Natural killer cell (primary cell): ENCODE measurements around the gene RBFOX2. TPM values are rescaled to one million over a fixed set of nuclear protein-coding genes. Genes with fewer than 3 reads are reported as not detected.

Experiments used
- ATAC-seq, 3 donors: fragments of 150-1000 bp in 2 of 3; fragments of 200-7000 bp in 1 of 3; cut with Tn5 transposase; 1 replicate in 1 of 3; 2 replicates in 2 of 3; pipeline ENCODE4 v1.10.0; 2021; ENCODE audit warnings: mild to moderate bottlenecking in 2 of 3, moderate library complexity in 2 of 3
- DNase-seq, 2 donors: peaks; one replicate each; pipeline versions ENCODE4 v3.0.0 to v3.0.0-alpha.2; 2013 to 2021; ENCODE audit warnings: mixed read lengths in 1 of 2
- H3K27ac ChIP-seq: one replicate; pipeline ENCODE4 v1.5.1; 2013; ENCODE audit warnings: mild to moderate bottlenecking, low read length
- H3K27me3 ChIP-seq: one replicate; pipeline ENCODE4 v1.6.1; 2013; ENCODE audit warnings: low read length; ENCODE audit not compliant: control insufficient read depth, insufficient read depth
- H3K36me3 ChIP-seq: one replicate; pipeline ENCODE4 v1.6.1; 2013; ENCODE audit warnings: low read length; ENCODE audit not compliant: control insufficient read depth, insufficient read depth
- H3K4me1 ChIP-seq: one replicate; pipeline ENCODE4 v1.6.1; 2013; ENCODE audit warnings: low read length; ENCODE audit not compliant: control insufficient read depth, insufficient read depth
- H3K4me3 ChIP-seq: one replicate; pipeline ENCODE4 v1.5.1; 2013; ENCODE audit warnings: low read length
- H3K9me3 ChIP-seq: one replicate; pipeline ENCODE4 v1.6.1; 2013; ENCODE audit warnings: low read length; ENCODE audit not compliant: control insufficient read depth, insufficient read depth
- H3K27ac Mint-ChIP-seq, 2 donors: one replicate each; pipeline ENCODE4 v1.8.0; 2022; ENCODE audit warnings: mild to moderate bottlenecking in 2 of 2, mixed read lengths in 2 of 2, moderate library complexity in 1 of 2
- H3K27me3 Mint-ChIP-seq, 2 donors: one replicate each; pipeline ENCODE4 v1.8.0; 2022; ENCODE audit warnings: low read depth in 2 of 2, mixed read lengths in 2 of 2
- H3K36me3 Mint-ChIP-seq: one replicate; pipeline ENCODE4 v1.8.0; 2022; ENCODE audit warnings: mixed read lengths
- H3K4me1 Mint-ChIP-seq, 2 donors: one replicate each; pipeline ENCODE4 v1.8.0; 2022; ENCODE audit warnings: mixed read lengths in 2 of 2
- H3K4me3 Mint-ChIP-seq: one replicate; pipeline ENCODE4 v1.8.0; 2022; ENCODE audit warnings: mild to moderate bottlenecking, moderate library complexity, mixed read lengths
- H3K9me3 Mint-ChIP-seq, 2 donors: one replicate each; pipeline ENCODE4 v1.8.0; 2022; ENCODE audit warnings: mixed read lengths in 2 of 2
- WGBS: methylation state at CpG from one replicate; pipeline ENCODE4 v1.1.7; 2013; ENCODE audit warnings: missing lambda C conversion rate; ENCODE audit not compliant: insufficient coverage; 5-methylcytosine and 5-hydroxymethylcytosine counted together
- intact Hi-C: fragments of 100-400 bp; cut with micrococcal nuclease; formaldehyde crosslinking; loops from one replicate; pipeline ENCODE4 v1.14.2; 2022
- total RNA-seq, 4 donors: library from RNA; stranded (reverse); fragments of 120-200 nt in 1 of 4; gene quantifications; one replicate each; pipeline versions ENCODE4 v1.2.3 to v1.2.4, GENCODE V29; 2013 to 2022
- TF ChIP-seq, protein P1 (sequence below): fragments of 200-600 bp; IDR thresholded peaks from one replicate; pipeline ENCODE4 v1.8.0; 2022; ENCODE audit warnings: antibody characterized with exemption

Gene RBFOX2
- total RNA-seq, 3 donors from 2014 or later (not counting 1 experiment from before 2014, with no cell fraction given) = 1.0 to 4.7 (median 3.0) TPM

- 79% methylated on average over 3 of the region's 3 CpGs for WGBS
- Histone ChIP-seq H3K9me3 (no peaks in the 10 kb centered on the region), H3K4me1 (no peaks in the 10 kb centered on the region), H3K36me3 (no peaks in the 10 kb centered on the region), H3K4me3 (no peak overlapping the region), H3K27me3 (no peaks in the 10 kb centered on the region), H3K27ac (no peak overlapping the region)
- ATAC-seq (no peak), DNase-seq (no peak)
- no peaks in the 10 kb centered on the region for H3K9me3 Mint-ChIP-seq
- H3K4me3 Mint-ChIP-seq = no peak overlapping the region
- no peak overlapping the region for H3K27ac Mint-ChIP-seq
- H3K27me3 Mint-ChIP-seq = peaks cover 26 to 36% of the 10 kb centered on the region in 2 donors
- intact Hi-C loops = no loop called here
- no peaks in the 10 kb centered on the region for H3K4me1 Mint-ChIP-seq
- TF ChIP-seq, protein P1, sequence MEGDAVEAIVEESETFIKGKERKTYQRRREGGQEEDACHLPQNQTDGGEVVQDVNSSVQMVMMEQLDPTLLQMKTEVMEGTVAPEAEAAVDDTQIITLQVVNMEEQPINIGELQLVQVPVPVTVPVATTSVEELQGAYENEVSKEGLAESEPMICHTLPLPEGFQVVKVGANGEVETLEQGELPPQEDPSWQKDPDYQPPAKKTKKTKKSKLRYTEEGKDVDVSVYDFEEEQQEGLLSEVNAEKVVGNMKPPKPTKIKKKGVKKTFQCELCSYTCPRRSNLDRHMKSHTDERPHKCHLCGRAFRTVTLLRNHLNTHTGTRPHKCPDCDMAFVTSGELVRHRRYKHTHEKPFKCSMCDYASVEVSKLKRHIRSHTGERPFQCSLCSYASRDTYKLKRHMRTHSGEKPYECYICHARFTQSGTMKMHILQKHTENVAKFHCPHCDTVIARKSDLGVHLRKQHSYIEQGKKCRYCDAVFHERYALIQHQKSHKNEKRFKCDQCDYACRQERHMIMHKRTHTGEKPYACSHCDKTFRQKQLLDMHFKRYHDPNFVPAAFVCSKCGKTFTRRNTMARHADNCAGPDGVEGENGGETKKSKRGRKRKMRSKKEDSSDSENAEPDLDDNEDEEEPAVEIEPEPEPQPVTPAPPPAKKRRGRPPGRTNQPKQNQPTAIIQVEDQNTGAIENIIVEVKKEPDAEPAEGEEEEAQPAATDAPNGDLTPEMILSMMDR = no peak
- H3K36me3 Mint-ChIP-seq = no peaks in the 10 kb centered on the region
Measured at GRCh38 chr22:36008565-36008964, 20.1 kb downstream of the RBFOX2 start.

- Mint-ChIP-seq H3K4me1 (no peaks in the 10 kb centered on the region), H3K27ac (no peak overlapping the region), H3K36me3 (no peaks in the 10 kb centered on the region), H3K9me3 (no peaks in the 10 kb centered on the region), H3K4me3 (no peak overlapping the region), H3K27me3 (peaks cover 24 to 36% of the 10 kb centered on the region in 2 donors)
- DNase-seq (no peak), ATAC-seq (no peak)
- H3K27ac ChIP-seq = no peak overlapping the region
- no peaks in the 10 kb centered on the region for H3K27me3 ChIP-seq
- no peaks in the 10 kb centered on the region for H3K36me3 ChIP-seq
- H3K4me1 ChIP-seq = no peaks in the 10 kb centered on the region
- TF ChIP-seq, protein P1 = no peak
- no peak overlapping the region for H3K4me3 ChIP-seq
- intact Hi-C loops = no loop called here
- H3K9me3 ChIP-seq = no peaks in the 10 kb centered on the region
Measured at GRCh38 chr22:36008131-36008530, 20.5 kb downstream of the RBFOX2 start.

- intact Hi-C loops = no loop called here
- H3K36me3 ChIP-seq = no peaks in the 10 kb centered on the region
- no peaks in the 10 kb centered on the region for H3K4me1 Mint-ChIP-seq
- WGBS = 81% methylated on average over 9 of the region's 9 CpGs
- no peak overlapping the region for H3K4me3 Mint-ChIP-seq
- H3K9me3 Mint-ChIP-seq = no peaks in the 10 kb centered on the region
- H3K4me3 ChIP-seq = no peak overlapping the region
- H3K4me1 ChIP-seq = no peaks in the 10 kb centered on the region
- TF ChIP-seq, protein P1 = no peak
- H3K36me3 Mint-ChIP-seq = no peaks in the 10 kb centered on the region
- no peaks in the 10 kb centered on the region for H3K9me3 ChIP-seq
- ATAC-seq = no peak
- H3K27ac ChIP-seq = no peak overlapping the region
- no peaks in the 10 kb centered on the region for H3K27me3 ChIP-seq
- peaks cover 17 to 40% of the 10 kb centered on the region in 2 donors for H3K27me3 Mint-ChIP-seq
- DNase-seq = no peak
- H3K27ac Mint-ChIP-seq = no peak overlapping the region
Measured at GRCh38 chr22:36003972-36004674, 24.5 kb downstream of the RBFOX2 start.

DNA sequence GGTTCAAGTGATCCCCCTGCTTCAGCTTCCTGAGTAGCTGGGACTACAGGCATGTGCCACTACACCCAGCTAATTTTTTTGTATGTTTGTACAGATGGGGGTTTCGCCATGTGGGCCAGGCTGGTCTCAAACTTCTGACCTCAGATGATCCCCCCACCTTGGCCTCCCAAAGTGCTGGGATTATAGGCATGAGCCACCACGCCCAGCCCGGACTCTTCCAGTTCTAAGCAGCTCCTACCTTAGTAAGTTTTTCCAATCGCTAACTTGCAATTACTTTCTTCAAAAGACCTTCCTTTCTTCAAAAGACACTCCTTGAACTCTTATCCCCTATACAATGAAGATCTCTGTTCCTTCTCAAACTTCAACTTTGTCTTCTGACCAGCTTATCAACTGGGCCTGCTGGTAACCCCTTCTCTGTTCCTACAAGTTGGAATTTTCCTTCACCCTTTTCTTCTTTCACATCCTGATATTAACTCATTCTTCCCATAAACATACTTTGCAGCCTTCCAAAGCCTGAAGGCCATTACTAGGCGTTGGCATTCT, 25.8 kb downstream of the RBFOX2 start:
- no peaks in the 10 kb centered on the region for H3K4me1 ChIP-seq
- Mint-ChIP-seq H3K9me3 (no peaks in the 10 kb centered on the region), H3K4me1 (no peaks in the 10 kb centered on the region), H3K4me3 (no peak overlapping the region), H3K27ac (no peak overlapping the region), H3K36me3 (no peaks in the 10 kb centered on the region), H3K27me3 (peaks cover 20 to 33% of the 10 kb centered on the region in 2 donors)
- H3K27me3 ChIP-seq = no peaks in the 10 kb centered on the region
- intact Hi-C loops = no loop called here
- no peaks in the 10 kb centered on the region for H3K36me3 ChIP-seq
- H3K9me3 ChIP-seq = no peaks in the 10 kb centered on the region
- ATAC-seq = no peak
- TF ChIP-seq, protein P1 = no peak
- 90% methylated on average over 5 of the region's 5 CpGs for whole genome bisulfite sequencing
- H3K27ac ChIP-seq = no peak overlapping the region
- DNase-seq = no peak
- H3K4me3 ChIP-seq = no peak overlapping the region
